GM12892 (cell line): ENCODE measurements around the gene RNF225.
A peak's percentile ranks its signal among the peaks of the same experiment; 100 is the strongest.

ENCODE experiments used
- POLR2A ChIP-seq: IDR thresholded peaks from 2 replicates; pipeline ENCODE4 v1.6.1; 2011; ENCODE audit warnings: low read depth, low read length, control low read depth
- POLR2AphosphoS5 ChIP-seq: IDR thresholded peaks from 2 replicates; pipeline ENCODE4 v1.6.1; 2011; ENCODE audit warnings: low read depth, low read length, control low read depth

GRCh38 chr19:58408152-58409009, 12.9 kb downstream of the RNF225 start, which contains the start of gene ZNF584:
- TF ChIP-seq POLR2AphosphoS5 (peak; percentile 83), POLR2A (peak; percentile 91)
